Activated CD4-positive, alpha-beta T cell treated with anti-CD3 and anti-CD28 coated beads, Interleukin-2, Interleukin-6, amounts not matched to agents 100 ng/mL and 50 ng/mL, durations not matched to agents 16 hours and 8 hours (primary cell): ENCODE data around the gene SEMA3F.

Source experiments
- DNase-seq: peaks from one replicate; pipeline ENCODE4 v3.0.0-alpha.2; 2020

The SEMA3F gene

GRCh38 chr3:50154840-50155490, at the start of gene SEMA3F:
Gene SEMA3F, plus strand, starts transcription at chr3:50155324. Its CDS starts 4,299 bp downstream, at chr3:50159623.
- peak; percentile 57 for DNase-seq

GRCh38 chr3:50111757-50112156, 43.4 kb upstream of the SEMA3F start:
- no peak for DNase-seq

GRCh38 chr3:50112462-50112861, 42.7 kb upstream of the SEMA3F start:
- DNase-seq, result no peak

- DNase-seq, result no peak
These were observed 38.0 kb upstream of the SEMA3F start for GRCh38 chr3:50117120-50117519.

- no peak for DNase-seq
These were observed 36.9 kb upstream of the SEMA3F start for GRCh38 chr3:50118237-50118636.

GRCh38 chr3:50119786-50120185, 35.3 kb upstream of the SEMA3F start:
- DNase-seq, result no peak

GRCh38 chr3:50120364-50121071, 34.6 kb upstream of the SEMA3F start:
- DNase-seq, result no peak

- peak; percentile 76 for DNase-seq
These were observed 33.8 kb upstream of the SEMA3F start for GRCh38 chr3:50121072-50122032.

GRCh38 chr3:50122071-50122470, 33.1 kb upstream of the SEMA3F start:
- no peak for DNase-seq

- DNase-seq, result no peak
These were observed 32.3 kb upstream of the SEMA3F start for GRCh38 chr3:50122661-50123391.

GRCh38 chr3:50123394-50124051, 31.6 kb upstream of the SEMA3F start:
- no peak for DNase-seq

- no peak for DNase-seq
These were observed 30.9 kb upstream of the SEMA3F start for GRCh38 chr3:50124052-50124799.

- no peak for DNase-seq
These were observed 30.3 kb upstream of the SEMA3F start for GRCh38 chr3:50124800-50125178.

GRCh38 chr3:50125541-50126286, 29.4 kb upstream of the SEMA3F start:
- DNase-seq, result no peak

GRCh38 chr3:50126287-50127211, 28.6 kb upstream of the SEMA3F start:
- DNase-seq, result no peak

GRCh38 chr3:50127251-50127691, 27.9 kb upstream of the SEMA3F start:
- no peak for DNase-seq

- DNase-seq, result no peak
These were observed 27.1 kb upstream of the SEMA3F start for GRCh38 chr3:50128001-50128400.

- DNase-seq, result no peak
These were observed 24.7 kb upstream of the SEMA3F start for GRCh38 chr3:50130436-50130835.
